KMS-11 (cell line): ENCODE results near the gene IFITM1.

Experiments used
- H2AFZ ChIP-seq: fragments of 200-600 bp; sonication (generic); 2 replicates; pipeline ENCODE4 v1.6.1; 2016; ENCODE audit warnings: antibody characterized with exemption, mixed run types, low read depth
- H3K27ac ChIP-seq: fragments of 200-600 bp; sonication (generic); 2 replicates; pipeline ENCODE4 v1.6.1; 2016; ENCODE audit warnings: mild to moderate bottlenecking, mixed run types
- H3K27me3 ChIP-seq: fragments of 200-600 bp; sonication (generic); 2 replicates; pipeline ENCODE4 v1.6.1; 2017; ENCODE audit warnings: mild to moderate bottlenecking, low read depth, mixed run types, moderate library complexity; ENCODE audit not compliant: insufficient read depth
- H3K36me3 ChIP-seq: fragments of 200-600 bp; sonication (generic); 2 replicates; pipeline ENCODE4 v1.6.1; 2017; ENCODE audit warnings: mild to moderate bottlenecking, mixed run types; ENCODE audit not compliant: insufficient read depth
- H3K4me1 ChIP-seq: fragments of 200-600 bp; sonication (generic); 2 replicates; pipeline ENCODE4 v1.6.1; 2016; ENCODE audit warnings: mild to moderate bottlenecking, low read depth, mixed run types; ENCODE audit not compliant: poor library complexity, severe bottlenecking
- H3K4me2 ChIP-seq: fragments of 200-600 bp; sonication (generic); 2 replicates; pipeline ENCODE4 v1.7.0; 2016; ENCODE audit warnings: mild to moderate bottlenecking, mixed run types
- H3K4me3 ChIP-seq: fragments of 200-600 bp; sonication (generic); IDR thresholded peaks from 2 replicates; pipeline ENCODE4 v1.6.1; 2017; ENCODE audit warnings: low read depth, low read length, mixed read lengths; ENCODE audit not compliant: insufficient read depth
- H3K79me2 ChIP-seq: fragments of 200-600 bp; sonication (generic); 2 replicates; pipeline ENCODE4 v1.6.1; 2016; ENCODE audit warnings: low read depth, mixed run types; ENCODE audit not compliant: insufficient read depth
- H3K9ac ChIP-seq: fragments of 200-600 bp; sonication (generic); 2 replicates; pipeline ENCODE4 v1.6.1; 2016; ENCODE audit warnings: mild to moderate bottlenecking, mixed run types
- H4K20me1 ChIP-seq: fragments of 200-600 bp; sonication (generic); 2 replicates; pipeline ENCODE4 v1.6.1; 2016; ENCODE audit warnings: mild to moderate bottlenecking, mixed run types; ENCODE audit not compliant: insufficient read depth
- TF ChIP-seq, protein P1 (sequence below): fragments of 200-600 bp; sonication (generic); conservative IDR thresholded peaks from 2 replicates; pipeline ENCODE4 v1.6.1; 2017; ENCODE audit warnings: low read depth, mild to moderate bottlenecking, antibody characterized with exemption, low read length, moderate library complexity, mixed read lengths

Gene IFITM1

DNA sequence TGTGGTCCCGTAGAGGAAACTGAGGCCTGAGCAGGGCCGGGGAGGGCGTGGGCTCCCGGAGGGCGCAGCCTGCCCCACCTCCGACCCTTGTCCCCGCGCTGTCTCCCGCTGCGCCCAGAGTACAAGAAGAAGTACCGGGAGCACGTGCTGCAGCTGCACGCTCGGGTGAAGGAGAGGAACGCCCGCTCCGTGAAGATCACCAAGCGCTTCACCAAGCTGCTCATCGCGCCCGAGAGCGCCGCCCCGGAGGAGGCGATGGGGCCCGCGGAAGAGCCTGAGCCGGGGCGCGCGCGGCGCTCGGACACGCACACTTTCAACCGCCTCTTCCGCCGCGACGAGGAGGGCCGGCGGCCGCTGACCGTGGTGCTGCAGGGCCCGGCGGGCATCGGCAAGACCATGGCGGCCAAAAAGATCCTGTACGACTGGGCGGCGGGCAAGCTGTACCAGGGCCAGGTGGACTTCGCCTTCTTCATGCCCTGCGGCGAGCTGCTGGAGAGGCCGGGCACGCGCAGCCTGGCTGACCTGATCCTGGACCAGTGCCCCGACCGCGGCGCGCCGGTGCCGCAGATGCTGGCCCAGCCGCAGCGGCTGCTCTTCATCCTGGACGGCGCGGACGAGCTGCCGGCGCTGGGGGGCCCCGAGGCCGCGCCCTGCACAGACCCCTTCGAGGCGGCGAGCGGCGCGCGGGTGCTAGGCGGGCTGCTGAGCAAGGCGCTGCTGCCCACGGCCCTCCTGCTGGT, 33.7 kb upstream of the IFITM1 start:
- no peak overlapping the region for H3K4me3 ChIP-seq
- no peaks in the 10 kb centered on the region for H3K4me1 ChIP-seq
- no peak overlapping the region for H3K4me2 ChIP-seq
- TF ChIP-seq, protein P1, sequence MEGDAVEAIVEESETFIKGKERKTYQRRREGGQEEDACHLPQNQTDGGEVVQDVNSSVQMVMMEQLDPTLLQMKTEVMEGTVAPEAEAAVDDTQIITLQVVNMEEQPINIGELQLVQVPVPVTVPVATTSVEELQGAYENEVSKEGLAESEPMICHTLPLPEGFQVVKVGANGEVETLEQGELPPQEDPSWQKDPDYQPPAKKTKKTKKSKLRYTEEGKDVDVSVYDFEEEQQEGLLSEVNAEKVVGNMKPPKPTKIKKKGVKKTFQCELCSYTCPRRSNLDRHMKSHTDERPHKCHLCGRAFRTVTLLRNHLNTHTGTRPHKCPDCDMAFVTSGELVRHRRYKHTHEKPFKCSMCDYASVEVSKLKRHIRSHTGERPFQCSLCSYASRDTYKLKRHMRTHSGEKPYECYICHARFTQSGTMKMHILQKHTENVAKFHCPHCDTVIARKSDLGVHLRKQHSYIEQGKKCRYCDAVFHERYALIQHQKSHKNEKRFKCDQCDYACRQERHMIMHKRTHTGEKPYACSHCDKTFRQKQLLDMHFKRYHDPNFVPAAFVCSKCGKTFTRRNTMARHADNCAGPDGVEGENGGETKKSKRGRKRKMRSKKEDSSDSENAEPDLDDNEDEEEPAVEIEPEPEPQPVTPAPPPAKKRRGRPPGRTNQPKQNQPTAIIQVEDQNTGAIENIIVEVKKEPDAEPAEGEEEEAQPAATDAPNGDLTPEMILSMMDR = no peak
- no peaks in the 10 kb centered on the region for H3K36me3 ChIP-seq
- H4K20me1 ChIP-seq = no peaks in the 10 kb centered on the region
- H3K79me2 ChIP-seq = no peaks in the 10 kb centered on the region
- H3K9ac ChIP-seq = no peak overlapping the region
- no peak overlapping the region for H3K27ac ChIP-seq
- no peak overlapping the region for H2AFZ ChIP-seq
- peaks cover 17% of the 10 kb centered on the region for H3K27me3 ChIP-seq

DNA sequence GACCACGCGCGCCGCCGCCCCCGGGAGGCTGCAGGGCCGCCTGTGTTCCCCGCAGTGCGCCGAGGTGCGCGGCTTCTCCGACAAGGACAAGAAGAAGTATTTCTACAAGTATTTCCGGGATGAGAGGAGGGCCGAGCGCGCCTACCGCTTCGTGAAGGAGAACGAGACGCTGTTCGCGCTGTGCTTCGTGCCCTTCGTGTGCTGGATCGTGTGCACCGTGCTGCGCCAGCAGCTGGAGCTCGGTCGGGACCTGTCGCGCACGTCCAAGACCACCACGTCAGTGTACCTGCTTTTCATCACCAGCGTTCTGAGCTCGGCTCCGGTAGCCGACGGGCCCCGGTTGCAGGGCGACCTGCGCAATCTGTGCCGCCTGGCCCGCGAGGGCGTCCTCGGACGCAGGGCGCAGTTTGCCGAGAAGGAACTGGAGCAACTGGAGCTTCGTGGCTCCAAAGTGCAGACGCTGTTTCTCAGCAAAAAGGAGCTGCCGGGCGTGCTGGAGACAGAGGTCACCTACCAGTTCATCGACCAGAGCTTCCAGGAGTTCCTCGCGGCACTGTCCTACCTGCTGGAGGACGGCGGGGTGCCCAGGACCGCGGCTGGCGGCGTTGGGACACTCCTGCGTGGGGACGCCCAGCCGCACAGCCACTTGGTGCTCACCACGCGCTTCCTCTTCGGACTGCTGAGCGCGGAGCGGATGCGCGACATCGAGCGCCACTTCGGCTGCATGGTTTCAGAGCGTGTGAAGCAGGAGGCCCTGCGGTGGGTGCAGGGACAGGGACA, 32.9 kb upstream of the IFITM1 start:
- Histone ChIP-seq H3K27me3 (peaks cover 20% of the 10 kb centered on the region), H3K4me3 (no peak overlapping the region)

DNA sequence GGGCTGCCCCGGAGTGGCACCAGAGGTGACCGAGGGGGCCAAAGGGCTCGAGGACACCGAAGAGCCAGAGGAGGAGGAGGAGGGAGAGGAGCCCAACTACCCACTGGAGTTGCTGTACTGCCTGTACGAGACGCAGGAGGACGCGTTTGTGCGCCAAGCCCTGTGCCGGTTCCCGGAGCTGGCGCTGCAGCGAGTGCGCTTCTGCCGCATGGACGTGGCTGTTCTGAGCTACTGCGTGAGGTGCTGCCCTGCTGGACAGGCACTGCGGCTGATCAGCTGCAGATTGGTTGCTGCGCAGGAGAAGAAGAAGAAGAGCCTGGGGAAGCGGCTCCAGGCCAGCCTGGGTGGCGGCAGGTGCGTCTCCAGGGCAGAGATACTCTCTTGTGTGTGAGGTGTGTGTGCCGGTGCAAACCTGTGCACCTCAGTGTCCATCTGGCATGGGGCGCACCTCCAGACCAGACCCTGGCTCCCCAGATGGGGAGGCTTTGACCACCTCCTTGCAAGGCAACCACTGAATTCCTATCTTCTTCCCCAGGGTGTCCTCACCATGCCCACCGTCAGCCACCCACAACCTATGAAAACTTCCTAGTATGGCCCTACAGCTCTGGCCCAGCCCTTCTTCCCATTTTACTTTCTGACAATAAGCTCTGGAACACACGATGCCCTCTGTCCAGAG, 32.2 kb upstream of the IFITM1 start:
- Histone ChIP-seq H3K79me2 (no peaks in the 10 kb centered on the region), H4K20me1 (no peaks in the 10 kb centered on the region), H3K27ac (no peak overlapping the region), H2AFZ (no peak overlapping the region), H3K4me3 (no peak overlapping the region), H3K4me2 (no peak overlapping the region), H3K4me1 (no peaks in the 10 kb centered on the region), H3K36me3 (no peaks in the 10 kb centered on the region), H3K27me3 (peaks cover 20% of the 10 kb centered on the region), H3K9ac (no peak overlapping the region)
- TF ChIP-seq, protein P1 = no peak

More for the DNA sequence above, 32.9 kb upstream of the IFITM1 start:
- Histone ChIP-seq H3K9ac (no peak overlapping the region), H3K4me2 (no peak overlapping the region), H3K36me3 (no peaks in the 10 kb centered on the region), H3K27ac (no peak overlapping the region), H4K20me1 (no peaks in the 10 kb centered on the region), H3K4me1 (no peaks in the 10 kb centered on the region), H3K79me2 (no peaks in the 10 kb centered on the region), H2AFZ (no peak overlapping the region)
- TF ChIP-seq, protein P1 = no peak

DNA sequence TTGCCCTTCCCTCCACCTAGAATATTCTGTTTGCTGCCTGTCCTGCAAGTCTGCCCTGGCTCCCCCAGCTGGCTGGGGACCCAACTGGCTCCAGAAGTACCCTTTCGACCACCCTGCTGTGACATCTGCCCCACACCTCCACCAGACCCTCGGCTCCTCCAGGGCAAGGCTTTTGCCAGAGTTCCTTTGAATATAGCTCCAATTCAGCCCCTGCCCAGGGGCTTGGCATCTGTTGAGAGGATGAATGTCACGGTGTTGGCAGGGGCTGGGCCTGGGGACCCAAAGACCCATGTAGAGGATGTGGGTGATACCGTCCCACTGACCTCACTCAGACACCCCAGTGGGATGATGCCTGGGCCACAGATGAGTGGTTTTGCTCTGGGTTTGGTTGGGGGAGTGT, 31.7 kb upstream of the IFITM1 start:
- Histone ChIP-seq H3K4me1 (no peaks in the 10 kb centered on the region), H2AFZ (no peak overlapping the region), H4K20me1 (no peaks in the 10 kb centered on the region), H3K27me3 (peaks cover 20% of the 10 kb centered on the region), H3K36me3 (no peaks in the 10 kb centered on the region), H3K4me3 (no peak overlapping the region), H3K9ac (no peak overlapping the region), H3K79me2 (no peaks in the 10 kb centered on the region), H3K27ac (no peak overlapping the region), H3K4me2 (no peak overlapping the region)
- TF ChIP-seq, protein P1 = no peak
